ENCODE results near the gene INHA.

The INHA gene

DNA sequence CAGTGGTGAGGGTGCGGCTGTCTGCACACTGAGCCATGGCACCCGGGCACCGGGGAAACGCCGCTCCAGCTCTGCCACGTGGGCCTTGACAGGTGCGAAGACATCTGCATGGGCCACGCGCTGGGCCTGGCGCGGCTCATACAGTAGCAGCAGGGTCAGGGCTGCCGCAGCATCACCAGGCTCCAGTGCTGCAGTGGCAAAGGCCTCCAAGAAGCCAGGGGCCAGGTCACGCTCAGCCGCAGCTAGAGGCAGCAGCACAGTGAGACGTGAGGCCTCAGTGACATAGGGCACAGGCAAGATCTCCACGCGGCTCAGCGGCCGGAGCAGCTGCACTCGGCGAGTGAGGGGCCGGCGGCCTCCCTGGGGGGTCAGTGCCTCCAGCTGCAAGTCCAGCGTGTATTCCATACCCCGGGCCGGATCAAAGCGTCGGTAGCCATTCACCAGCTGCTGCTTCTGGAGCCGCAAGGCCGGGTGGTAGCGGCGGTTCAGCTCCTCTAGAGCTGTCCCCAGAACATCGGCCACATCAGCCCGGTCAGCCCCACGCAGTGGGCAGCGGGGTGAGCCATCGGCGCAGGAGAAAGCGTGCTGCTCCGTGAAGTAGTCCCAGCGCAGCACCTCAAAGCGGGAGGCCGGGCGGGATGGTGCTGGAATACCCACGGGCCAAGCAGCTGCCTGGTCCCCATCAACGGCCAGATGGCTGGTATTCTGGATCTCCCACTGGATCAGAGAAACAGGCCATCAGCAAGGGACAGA is 32.0 kb upstream of the INHA start:
- no peak overlapping the region for H3K4me3 ChIP-seq (ENCODE audit: low read depth, low read length)

GRCh38 chr2:219540784-219541504 is 31.2 kb upstream of the INHA start:
- no peak overlapping the region for H3K4me3 ChIP-seq (ENCODE audit: low read depth, low read length)

GRCh38 chr2:219541611-219542180 is 30.4 kb upstream of the INHA start:
- H3K4me3 ChIP-seq (ENCODE audit: low read depth, low read length), result no peak overlapping the region

DNA sequence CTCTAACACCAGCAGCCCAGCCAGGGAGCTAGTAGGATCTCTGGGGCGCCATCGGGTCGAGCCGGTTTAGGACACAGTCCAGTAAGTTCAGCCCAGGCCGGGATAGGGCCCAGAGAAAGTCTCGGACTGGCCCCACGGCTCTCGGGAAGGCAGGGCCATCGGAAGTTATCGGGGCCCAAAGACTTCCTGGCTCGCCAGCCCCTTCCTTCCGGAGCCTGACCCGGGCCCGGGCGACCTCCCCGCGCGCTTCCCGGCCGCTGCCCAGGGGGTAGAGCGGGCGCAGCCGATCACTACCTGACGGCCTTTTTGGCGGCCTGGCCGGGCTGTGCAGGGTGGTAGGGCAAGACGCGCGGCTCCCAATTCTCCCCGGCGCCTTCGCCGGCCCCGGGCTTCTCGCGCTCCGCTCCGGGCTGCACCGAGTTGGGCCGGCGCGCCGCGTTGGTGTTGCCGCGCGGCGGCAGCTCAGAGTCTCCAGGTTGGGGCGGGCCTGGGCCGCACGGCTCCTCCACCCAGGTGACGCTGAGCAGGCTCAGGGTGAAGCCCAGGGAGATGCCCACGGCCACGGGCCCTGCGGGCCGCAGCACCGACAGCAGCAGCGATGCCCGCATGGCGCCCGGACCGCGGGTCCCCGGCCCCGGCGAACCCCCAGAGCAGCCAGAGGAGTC is 29.0 kb upstream of the INHA start:
- peak overlapping the region; percentile 77 for H3K4me3 ChIP-seq (ENCODE audit: low read depth, low read length)

GRCh38 chr2:219543596-219544358 is 28.3 kb upstream of the INHA start, which contains the start of the genes CHPF and TMEM198:
CHPF (minus strand) TSS chr2:219543809; CDS start chr2:219543538, 271 bp downstream.
TMEM198 (plus strand) TSS chr2:219544028; CDS start chr2:219544728, 700 bp downstream.
- H3K4me3 ChIP-seq (ENCODE audit: low read depth, low read length), result peak within 1 kb of the TSS; percentile 77

DNA sequence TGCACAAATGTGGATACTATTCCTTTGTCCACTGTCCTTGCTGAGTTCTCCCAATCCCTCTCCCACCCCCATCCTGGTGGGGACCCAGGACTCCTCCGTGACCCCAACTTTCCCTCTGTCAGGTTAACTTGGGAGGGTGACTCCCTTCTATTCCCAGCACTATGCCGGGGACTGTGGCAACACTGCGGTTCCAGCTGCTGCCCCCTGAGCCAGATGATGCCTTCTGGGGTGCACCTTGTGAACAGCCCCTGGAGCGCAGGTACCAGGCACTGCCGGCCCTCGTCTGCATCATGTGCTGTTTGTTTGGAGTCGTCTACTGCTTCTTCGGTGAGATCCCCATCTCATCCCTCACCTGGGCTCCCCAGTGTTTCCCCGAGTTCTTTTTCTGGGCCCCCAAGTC is 27.5 kb upstream of the INHA start:
- H3K4me3 ChIP-seq (ENCODE audit: low read depth, low read length), result peak overlapping the region; percentile 53

DNA sequence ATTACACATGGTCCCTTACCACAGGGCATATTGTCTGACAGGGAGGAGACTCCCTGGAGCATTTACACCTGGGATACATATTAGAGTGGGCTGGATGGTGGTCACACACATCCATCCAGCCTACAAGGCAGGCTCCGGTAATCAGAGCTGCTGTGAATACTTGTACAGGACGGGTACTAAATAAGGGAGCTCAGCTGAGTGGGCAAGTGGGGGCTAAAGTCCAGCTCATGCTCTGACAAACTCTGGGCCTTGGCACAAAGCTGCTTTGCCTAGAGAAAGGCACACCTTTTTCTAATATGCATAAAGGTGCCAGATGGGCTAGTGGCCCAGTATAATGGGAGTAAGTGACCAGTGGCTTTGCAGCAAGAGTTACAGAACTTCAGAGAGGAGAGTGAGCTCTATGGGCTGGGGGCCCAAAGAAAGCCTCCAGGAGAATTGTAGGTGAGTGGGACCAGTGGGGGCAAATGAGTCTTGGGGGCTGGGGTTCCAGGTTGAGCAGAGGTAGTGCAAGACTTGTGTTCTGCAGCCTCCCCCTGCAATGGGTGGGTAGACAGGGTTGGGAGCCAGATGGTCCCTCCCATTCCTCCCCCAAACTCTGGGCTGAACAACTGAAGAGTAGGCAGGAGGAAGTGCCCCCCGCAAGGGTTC is 26.7 kb upstream of the INHA start:
- H3K4me3 ChIP-seq (ENCODE audit: low read depth, low read length), result no peak overlapping the region

DNA sequence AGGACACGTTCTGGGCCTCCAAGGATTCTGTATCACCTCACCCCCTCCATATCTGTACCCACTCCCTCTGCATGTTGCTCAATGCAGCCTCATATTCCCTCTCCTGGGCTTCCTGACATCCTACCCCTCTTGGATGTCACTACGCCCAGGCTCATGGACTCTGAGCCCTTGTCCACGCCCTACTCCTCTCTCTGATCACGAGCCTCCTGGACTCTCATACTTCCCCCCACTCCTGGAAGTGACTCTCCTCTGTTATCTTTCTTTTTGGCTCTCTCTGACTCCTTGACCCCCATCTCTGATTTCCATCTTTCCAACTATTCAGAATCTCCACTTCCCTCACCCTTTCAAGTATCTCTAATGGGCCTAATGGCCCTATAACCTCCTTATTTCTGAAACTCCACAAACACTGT is 26.2 kb upstream of the INHA start:
- no peak overlapping the region for H3K4me3 ChIP-seq (ENCODE audit: low read depth, low read length)

GRCh38 chr2:219547621-219548020 is 24.5 kb upstream of the INHA start:
- no peak overlapping the region for H3K4me3 ChIP-seq (ENCODE audit: low read depth, low read length)

DNA sequence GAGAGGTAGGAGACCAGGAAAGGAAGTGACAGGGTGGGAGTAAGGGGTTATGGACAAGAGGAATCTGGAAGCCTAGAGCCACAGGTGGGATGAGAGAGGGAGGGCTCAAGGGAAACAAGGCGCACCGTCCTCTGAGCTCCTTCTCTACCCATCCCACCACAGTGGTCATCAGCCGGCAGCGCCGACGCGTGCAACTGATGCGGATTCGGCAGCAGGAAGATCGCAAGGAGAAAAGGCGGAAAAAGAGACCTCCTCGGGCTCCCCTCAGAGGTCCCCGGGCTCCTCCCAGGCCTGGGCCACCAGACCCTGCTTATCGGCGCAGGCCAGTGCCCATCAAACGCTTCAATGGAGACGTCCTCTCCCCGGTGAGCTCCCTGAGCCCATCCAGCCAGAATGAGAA is 23.1 kb upstream of the INHA start:
- no peak overlapping the region for H3K4me3 ChIP-seq (ENCODE audit: low read depth, low read length)

- H3K4me3 ChIP-seq (ENCODE audit: low read depth, low read length), result no peak overlapping the region
Measured at GRCh38 chr2:219549619-219550018, 22.5 kb upstream of the INHA start.

DNA sequence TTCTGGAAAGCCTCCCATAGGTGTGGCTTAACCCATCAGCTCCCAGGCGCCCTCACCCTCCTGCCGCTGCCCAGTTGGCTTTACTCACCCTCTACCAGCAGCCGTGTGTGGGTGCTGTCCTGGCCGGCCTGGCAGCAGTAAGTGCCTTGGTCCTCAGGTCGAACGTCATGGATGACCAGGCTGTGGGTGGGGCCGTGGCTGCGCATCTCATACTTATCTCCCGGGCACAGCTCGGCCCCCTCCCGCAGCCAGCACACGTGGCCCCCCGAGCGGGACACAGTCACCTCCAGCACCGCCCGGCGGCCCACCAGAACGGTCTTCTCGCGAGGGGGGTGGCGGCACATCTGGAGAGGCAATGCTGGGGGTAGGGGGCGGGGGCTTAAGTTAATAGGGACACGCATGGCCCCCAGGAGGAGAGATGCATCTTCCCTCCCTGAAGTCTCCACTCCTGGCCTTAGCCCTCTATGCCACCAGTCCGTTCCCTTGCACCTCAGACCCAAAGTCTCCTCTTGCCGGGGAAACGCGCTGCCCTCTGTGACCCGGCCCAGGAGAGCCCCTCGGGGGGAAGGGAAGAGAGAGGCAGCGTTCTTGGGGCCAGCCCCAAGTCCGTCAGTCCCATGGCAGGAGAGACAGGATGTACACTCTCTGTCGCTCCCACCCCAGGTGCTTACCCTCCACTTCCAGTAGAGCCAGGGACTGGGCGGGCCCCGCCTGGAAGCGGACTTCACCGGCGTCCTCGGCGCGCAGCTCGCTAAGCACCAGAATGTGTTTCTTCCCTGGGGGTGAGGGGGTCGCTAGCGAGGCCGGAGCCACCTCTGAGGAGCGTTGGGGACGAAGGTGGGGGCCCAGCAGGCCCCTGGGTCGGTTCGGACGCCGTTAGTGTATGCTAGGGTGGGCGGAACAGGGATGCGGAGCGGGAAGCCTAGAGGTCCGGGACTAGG is 20.4 kb upstream of the INHA start:
- peak overlapping the region; percentile 63 for H3K4me3 ChIP-seq (ENCODE audit: low read depth, low read length)

GRCh38 chr2:219552382-219553167 is 19.5 kb upstream of the INHA start:
- peak overlapping the region; percentile 63 for H3K4me3 ChIP-seq (ENCODE audit: low read depth, low read length)

GRCh38 chr2:219553168-219553417 is 19.0 kb upstream of the INHA start:
- peak overlapping the region; percentile 63 for H3K4me3 ChIP-seq (ENCODE audit: low read depth, low read length)

DNA sequence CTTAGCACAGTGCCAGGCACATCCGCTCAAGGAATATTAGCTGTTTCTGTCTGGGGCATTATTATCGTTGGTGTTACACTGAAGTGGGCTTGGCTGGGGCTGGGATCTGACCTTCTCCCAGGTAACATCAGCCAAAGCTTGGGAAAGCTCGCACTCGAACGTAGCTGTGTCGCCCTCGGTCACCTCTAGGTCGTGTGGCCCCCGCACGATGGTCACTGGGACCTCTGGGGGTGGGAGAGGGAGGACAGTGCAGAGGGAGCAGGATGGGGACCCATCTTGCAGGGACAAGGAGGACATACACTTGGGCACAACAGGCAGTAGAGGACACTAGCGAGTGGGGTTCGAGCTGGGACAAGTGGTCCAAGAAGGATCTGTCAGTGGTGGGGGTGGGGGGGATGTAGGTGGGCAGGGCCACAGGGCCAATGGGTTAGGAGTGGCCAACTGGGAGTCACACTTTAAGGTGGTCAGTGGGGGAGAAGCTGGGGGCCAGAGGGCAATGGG is 18.6 kb upstream of the INHA start:
- no peak overlapping the region for H3K4me3 ChIP-seq (ENCODE audit: low read depth, low read length)

DNA sequence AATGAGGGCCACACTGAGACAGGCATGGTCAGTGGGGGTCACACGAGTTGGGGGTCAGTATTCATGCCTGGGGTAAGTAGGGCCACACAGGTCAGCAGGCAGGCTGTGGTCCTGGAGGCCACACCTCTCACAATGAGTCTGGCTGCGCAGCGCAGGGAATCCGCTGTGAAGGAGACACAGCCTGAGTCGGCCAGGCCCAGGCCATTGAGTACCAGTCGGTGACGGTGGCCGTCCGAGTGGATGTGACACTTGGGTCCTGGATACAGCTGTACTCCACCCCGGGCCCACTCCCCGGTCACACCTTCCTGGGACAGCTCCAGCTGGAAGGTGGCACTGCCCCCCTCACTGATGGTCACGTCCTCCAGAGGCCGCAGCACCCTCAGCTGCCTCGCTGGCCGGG is 17.8 kb upstream of the INHA start:
- no peak overlapping the region for H3K4me3 ChIP-seq (ENCODE audit: low read depth, low read length)

- no peak overlapping the region for H3K4me3 ChIP-seq (ENCODE audit: low read depth, low read length)
Measured at GRCh38 chr2:219555956-219556355, 16.2 kb upstream of the INHA start.

GRCh38 chr2:219556413-219556812 is 15.7 kb upstream of the INHA start:
- no peak overlapping the region for H3K4me3 ChIP-seq (ENCODE audit: low read depth, low read length)

Data from iPS-11a (cell line).